Endometrial microvascular endothelial cells (primary cell): ENCODE results near the gene FANCL. TPM values are rescaled to one million over a fixed set of nuclear protein-coding genes. Genes with fewer than 3 reads are reported as not detected.
"Not testable (repeated sequence)": the region's sequence is repeated elsewhere in the genome, so short reads cannot be mapped to it uniquely, and the experiment has no call there.

Experiments used
- in situ Hi-C: cut with HindIII; loops from 2 replicates; pipeline ENCODE4 v1.10.0; 2017; ENCODE audit warnings: low sequenced_read_pairs, low pct_unique_long_range_greater_than_20kb; ENCODE audit errors: inconsistent ontology term
- total RNA-seq: library from RNA; depleted of rRNA; stranded (reverse); fragments of >200 nt; gene quantifications from one replicate; pipeline ENCODE4 v1.2.3, GENCODE V29; 2015; ENCODE audit errors: inconsistent ontology term

The FANCL gene
- total RNA-seq, 1 donor from 2014 or later = 20.3 TPM

DNA sequence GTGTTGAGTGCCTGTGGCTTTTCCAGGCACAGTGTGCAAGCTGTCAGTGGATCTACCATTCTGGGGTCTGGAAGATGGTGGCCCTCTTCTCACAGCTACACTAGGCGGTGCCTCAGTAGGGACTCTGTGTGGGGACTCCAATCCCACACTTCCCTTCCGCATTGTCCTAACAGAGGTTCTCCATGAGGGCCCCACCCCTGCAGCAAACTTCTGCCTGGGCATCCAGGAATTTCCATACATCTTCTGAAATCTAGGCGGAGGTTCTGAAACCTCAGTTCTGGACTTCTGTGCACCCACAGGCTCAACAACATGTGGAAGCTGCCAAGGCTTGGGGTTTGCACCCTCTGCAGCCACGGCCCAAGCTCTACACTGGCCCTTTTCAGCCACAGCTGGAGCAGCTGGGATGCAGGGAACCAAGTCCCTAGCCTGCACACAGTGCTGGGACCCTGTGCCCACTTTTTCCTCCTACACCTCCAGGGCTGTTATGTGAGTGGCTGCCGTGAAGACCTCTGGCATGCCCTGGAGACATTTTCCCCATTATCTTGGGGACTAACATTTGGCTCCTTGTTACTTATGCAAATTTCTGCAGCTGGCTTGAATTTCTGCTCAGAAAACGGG is 30.1 kb downstream of the FANCL start:
- in situ Hi-C loops = not testable (repeated sequence)

DNA sequence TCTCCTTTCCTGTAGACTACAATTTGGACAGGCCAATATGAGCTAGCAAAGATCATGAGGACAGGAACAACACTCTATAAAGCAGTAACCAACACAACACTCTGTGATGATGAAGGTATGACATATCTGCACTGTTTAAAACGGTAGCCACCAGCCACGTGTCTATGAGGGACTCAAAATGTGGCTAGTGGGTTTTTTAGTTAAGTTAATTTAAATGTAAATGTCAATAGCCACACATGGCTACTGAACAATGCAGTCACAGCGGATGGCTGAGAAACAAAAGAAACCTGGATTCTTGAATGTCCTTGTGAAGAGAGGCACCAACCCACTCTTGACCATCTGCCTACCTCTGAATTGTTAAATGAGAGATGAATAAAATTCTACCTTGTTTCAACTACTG is 33.9 kb downstream of the FANCL start:
- in situ Hi-C loops = no loop called here

DNA sequence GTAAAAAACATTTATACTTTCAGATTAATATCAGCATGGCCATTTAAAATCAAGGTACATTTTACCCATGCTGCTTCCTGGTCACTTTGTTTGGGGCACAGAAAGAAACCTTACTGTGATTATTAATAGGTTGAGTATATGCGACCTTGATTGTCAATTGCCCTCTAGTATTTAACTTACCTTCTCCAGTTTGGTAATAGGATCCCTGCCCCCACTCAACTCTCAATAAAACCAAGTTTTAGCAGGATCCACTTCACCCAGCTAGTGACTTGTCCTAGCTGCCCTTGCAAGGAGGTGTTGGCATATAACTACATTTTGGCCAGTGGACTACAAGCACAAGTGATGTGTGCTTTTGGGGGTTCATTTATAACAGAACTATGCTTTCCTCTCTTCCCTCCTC is 34.3 kb downstream of the FANCL start:
- in situ Hi-C loops = no loop called here

DNA sequence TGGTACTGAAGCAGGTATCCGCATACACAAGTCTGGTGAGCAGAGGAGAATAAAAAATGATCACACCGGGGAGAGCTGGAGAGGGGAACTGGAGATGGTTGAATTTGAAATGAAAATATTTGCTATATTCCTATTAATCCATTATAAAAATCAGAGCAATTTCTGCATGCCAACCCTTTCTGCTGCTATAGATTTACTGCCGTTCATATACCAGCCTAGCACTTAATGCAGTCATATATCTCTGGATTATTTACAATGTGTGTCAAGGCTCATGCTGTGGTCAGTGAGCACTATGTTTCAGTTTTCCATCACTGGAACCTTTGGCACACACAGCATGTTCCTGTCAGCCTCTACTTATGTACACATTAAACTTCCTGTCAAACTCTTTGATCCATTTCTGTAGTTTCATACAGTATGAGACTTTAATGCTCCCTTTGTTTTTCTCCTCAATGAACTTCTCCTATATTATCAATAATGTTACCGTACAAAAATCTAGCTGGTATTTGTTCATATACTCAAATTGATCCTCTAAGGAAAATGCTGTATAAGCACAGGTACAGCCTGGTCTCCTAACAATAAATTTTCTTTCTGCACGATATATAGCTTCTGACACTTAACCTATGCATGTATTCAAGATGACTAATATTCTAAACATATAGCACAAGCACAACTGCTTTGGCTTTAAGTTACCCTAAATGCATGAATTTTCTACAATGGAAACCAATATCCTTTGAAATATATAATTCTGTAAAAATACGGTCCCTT is 36.7 kb downstream of the FANCL start:
- in situ Hi-C loops = no loop called here

DNA sequence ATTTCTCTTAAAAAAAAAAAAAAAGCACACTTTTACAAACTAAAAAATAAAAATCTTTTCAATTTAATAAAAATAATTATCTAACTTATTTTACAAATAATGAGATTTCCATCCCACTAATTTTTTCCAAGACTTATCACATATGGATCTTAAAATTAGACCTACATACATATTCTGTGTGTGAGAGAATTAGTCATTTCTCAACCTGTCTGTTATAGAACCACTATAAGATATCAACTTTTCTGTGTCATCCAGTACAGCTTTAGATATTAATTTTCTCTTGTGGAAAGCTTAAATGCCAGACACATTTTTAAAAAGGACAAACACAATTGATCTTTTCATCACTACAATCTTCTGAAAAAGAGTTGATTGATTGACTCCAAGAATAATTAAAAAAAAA is 38.1 kb downstream of the FANCL start:
- in situ Hi-C loops = no loop called here

DNA sequence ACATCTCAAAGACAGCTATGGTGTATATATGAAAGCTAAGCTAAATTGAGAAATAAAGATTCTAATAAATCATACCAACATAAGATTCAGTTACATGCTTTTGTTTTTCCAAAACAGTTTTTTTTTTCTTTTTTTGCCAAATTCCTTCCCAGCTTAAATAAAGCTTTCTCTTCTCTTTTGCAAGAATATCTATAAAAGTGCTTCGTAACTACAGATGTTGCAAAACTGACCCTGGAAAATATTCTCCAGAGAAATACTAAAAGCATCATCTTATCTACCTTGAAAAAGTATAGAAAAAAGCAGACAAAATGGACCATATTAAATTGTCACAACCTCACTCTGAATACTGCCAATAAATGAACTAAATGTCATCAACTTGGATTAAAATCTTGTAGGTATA is 38.7 kb downstream of the FANCL start:
- in situ Hi-C loops = no loop called here

DNA sequence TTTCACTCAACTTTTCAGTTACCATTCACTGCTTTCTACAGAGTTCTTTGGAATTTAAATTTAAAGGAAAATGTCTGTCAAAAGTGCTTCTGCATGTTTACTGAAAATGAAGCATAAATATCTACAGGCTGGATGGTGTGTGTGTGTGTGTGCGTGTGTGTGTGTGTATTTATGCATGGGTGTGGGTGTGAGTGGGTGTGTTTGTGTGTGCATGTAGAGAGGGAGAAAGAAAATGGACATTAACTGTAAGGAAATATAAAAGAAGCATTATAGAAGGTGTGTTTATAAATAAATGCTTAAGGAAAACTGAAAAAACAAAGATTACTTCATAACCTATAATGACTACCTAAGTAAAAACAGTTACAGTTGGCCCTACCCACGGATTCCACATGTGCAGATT is 43.2 kb downstream of the FANCL start:
- in situ Hi-C loops = no loop called here

DNA sequence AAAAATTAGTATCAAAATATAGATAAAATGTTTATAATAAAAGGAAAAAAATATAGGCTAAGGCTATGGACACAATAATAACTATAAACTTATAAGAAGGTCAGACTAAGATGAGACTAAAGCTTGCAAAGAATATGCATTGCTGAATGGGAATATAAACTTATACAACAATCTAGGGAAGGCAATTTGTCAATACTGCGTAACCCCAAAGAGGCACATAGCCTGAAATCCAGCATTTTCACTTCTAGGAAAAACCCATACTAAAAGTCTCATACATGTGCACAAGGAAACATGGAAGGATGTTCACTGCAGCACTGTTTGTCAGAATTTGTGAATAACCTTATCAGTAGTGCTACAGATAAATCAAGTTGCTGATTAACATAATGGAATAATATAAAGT is 45.5 kb downstream of the FANCL start:
- in situ Hi-C loops = no loop called here

DNA sequence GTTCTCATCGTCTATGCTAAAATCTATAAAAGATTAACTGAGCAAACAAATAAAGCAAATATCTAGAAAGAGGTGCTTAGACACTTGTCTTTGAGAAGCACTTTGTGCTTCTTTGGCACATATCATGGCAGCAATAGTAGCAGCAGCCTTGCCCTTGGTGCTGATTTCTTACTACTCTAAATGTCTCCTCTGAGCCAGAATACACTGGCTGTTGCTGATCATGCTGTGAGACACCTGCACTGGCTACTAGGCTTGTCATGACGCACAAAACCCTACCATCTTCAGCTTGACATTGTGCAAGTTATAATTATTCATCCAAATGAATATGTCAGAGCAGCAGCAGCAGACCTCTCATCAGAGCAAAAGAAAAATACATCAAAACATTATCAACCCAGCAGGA is 46.7 kb downstream of the FANCL start:
- in situ Hi-C loops = no loop called here

DNA sequence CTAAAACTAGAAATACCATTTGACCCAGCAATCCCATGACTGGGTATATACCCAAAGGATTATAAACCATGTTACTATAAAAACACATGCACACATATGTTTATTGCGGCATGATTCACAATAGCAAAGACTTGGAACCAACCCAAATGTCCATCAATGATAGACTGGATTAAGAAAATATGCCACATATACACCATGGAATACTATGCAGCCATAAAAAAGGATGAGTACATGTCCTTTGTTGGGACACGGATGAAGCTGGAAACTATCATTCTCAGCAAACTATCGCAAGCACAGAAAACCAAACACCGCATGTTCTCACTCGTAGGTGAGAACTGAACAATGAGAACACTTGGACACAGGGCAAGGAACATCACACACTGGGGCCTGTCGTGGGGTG is 54.1 kb downstream of the FANCL start:
- in situ Hi-C loops = not testable (repeated sequence)

DNA sequence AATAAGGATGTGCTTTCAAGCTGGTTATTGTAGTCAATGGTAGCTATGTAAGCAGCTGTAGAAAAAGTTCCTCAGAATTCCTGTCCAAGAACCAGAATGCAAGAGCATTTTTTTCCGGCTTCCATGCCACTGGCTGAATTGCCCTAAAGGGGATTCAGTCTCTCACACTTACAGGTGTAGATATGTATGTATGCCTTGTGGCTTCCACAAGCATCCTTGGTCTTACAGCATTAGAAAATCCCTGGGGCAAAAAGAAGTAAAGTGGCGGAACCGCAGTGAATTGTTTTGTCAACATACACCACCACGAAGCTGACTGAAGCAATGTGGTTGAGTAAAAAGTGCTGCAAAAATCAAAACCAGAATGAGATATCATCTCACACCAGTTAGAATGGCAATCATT is 54.6 kb downstream of the FANCL start:
- in situ Hi-C loops = no loop called here

DNA sequence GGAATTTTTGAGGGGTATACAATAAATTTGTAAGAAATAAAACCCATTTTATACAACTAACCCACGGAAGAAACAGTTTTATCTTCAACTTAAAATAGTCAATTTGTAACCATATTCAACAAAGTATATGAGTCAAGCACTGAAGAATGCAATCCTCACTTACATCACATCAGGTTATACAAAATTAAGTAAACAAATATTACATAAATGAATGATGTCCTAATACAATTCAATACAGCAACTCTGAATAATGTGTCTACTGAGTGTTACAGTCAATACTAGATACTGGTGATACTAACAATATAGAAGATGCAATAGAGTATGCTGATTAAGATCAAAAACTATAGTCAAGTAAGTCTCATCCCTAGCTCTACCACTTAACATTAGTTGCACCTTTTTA is 58.6 kb downstream of the FANCL start:
- in situ Hi-C loops = no loop called here

DNA sequence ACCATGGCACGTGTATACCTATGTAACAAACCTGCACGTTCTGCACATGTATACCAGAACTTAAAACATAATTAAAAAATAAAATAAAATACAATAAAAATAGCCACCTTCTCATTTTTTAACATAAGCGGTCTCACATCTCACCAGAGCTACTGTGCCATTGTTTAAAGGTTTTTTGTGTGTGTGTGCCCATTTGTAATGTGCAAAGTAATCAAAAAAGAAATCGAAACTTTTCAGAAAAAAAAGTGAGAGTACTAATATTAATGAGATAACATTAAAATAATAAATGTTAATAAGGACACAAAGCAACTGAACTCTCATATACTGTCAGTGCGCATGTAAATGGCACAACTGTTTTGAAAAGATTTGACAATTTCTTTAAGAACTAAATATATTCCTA is 60.5 kb downstream of the FANCL start:
- in situ Hi-C loops = no loop called here

DNA sequence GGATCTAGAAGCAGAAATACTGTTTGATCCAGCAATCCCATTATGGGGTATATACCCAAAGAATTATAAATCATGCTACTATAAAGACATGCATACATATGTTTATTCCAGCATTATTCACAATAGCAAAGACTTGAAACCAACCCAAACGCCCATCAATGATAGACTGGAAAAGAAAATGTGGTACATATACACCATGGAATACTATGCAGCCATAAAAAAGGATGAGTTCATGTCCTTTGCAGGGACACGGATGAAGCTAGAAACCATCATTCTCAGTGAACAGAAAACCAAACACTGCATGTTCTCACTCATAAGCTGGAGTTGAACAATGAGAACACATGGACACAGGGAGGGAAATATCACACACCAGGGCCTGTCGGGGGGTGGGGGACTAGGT is 61.0 kb downstream of the FANCL start:
- in situ Hi-C loops = not testable (repeated sequence)

DNA sequence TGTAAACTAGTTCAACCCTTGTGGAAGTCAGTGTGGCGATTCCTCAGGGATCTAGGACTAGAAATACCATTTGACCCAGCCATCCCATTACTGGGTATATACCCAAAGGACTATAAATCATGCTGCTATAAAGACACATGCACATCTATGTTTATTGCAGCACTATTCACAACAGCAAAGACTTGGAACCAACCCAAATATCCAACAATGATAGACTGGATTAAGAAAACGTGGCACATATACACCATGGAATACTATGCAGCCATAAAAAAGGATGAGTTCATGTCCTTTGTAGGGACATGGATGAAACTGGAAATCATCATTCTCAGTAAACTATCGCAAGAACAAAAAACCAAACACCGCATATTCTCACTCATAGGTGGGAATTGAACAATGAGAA is 63.9 kb downstream of the FANCL start:
- in situ Hi-C loops = not testable (repeated sequence)

DNA sequence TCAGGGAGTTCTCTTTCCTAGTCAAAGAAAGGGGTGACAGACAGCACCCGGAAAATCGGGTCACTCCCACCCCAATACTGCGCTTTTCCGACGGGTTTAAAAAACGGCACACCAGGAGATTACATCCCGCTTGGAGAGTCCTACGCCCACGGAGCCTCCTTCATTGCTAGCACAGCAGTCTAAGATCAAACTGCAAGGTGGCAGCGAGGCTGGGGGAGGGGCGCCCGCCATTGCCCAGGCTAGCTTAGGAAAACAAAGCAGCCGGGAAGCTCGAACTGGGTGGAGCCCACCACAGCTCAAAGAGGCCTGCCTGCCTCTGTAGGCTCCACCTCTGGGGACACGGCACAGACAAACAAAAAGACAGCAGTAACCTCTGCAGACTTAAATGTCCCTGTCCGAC is 69.3 kb downstream of the FANCL start:
- in situ Hi-C loops = not testable (repeated sequence)

DNA sequence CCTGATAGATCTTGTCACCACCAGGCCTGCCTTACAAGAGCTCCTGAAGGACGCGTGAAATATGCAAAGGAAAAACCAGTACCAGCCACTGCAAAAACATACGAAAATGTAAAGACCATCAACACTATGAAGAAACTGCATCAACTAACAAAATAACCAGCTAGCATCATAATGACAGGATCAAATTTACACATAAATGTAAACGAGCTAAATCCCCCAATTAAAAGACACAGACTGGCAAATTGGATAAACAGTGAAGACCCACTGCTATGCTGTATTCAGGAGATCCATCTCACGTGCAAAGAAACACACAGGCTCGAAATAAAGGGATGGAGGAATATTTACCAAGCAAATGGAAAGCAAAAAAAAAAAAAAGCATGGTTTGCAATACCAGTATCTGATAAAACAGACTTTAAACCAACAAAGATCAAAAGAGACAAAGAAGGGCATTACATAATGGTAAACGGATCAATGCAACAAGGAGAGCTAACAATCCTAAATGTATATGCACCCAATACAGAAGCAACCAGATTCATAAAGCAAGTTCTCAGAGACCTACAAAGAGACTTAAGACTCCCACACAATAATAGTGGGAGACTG is 70.7 kb downstream of the FANCL start:
- in situ Hi-C loops = not testable (repeated sequence)

DNA sequence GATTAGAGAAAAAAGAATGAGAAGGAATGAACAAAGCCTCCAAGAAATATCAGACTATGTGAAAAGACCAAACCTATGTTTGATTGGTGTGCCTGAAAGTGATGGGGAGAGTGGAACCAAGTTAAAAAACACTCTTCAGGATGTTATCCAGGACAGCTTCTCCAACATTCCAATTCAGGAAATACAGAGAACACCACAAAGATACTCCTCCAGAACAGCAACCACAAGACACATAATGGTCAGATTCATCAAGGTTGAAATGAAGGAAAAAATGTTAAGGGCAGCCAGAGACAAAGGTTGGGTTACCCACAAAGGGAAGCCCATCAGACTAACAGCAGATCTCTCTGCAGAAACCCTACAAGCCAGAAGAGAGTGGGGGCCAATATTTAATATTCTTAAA is 71.3 kb downstream of the FANCL start:
- in situ Hi-C loops = not testable (repeated sequence)

DNA sequence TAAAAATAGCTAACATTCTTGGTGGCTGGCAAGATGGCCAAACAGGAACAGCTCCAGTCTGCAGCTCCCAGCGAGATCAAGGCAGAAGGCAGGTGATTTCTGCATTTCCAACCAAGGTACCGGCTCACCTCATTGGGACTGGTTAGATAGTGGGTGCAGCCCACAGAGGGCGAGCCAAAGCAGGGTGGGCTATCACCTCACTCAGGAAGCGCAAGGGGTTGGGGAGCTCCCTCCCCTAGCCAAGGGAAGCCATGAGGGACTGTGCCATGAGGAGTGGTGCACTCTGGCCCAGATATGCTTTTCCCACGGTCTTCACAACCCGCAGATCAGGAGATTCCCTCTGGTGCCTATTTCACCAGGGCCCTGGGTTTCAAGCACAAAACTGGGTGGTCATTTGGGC is 73.0 kb downstream of the FANCL start:
- in situ Hi-C loops = not testable (repeated sequence)

DNA sequence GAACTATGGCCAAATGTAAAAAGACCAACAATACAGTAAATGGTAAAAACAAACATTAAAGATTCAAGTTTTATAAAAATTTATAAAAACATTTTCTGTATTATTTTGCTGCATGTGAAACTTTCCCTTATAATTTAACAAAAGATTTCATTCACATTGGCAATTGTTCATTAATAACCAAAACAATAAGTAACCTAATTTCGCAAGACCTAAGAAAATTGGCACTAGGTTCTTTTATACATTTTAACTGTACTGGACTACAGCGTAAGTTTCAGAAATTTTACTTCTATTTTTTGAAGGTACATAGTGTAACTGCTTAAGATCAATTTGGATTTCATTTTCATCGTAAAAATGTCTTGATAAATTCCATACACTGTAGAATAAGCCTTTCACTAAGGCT is 77.2 kb downstream of the FANCL start:
- in situ Hi-C loops = no loop called here
